Measurements from ENCODE around the gene REG3A.
A peak's percentile ranks its signal among the peaks of the same experiment; 100 is the strongest.

REG3A gene

GRCh38 chr2:79125721-79125985, 33.9 kb downstream of the REG3A start:
- H3K36me3 ChIP-seq: no peaks in the 10 kb centered on the region

GRCh38 chr2:79124907-79125720, 34.4 kb downstream of the REG3A start:
- peaks cover 1 to 19% (median 8%) of the 10 kb centered on the region in 10 experiments; a peak in 15 of 20 replicates for H3K4me1 ChIP-seq
- TF ChIP-seq Cebpa-rat (IDR thresholded peaks at IDR 0.05): no peak
- H3K9ac ChIP-seq: no peak overlapping the region
- H3K27me3 ChIP-seq: peaks cover 0 to 4% (median 0%) of the 10 kb centered on the region in 11 experiments; a peak in 1 of 22 replicates
- H3K9me3 ChIP-seq (replicated peaks in 1 of 11): no peaks in the 10 kb centered on the region
- H3K4me3 ChIP-seq: no peak overlapping the region
- no peaks in the 10 kb centered on the region for H3K36me3 ChIP-seq
- H4K20me1 ChIP-seq: no peaks in the 10 kb centered on the region
- H3K27ac ChIP-seq: no peak overlapping the region
- H3K4me2 ChIP-seq: 0 out of 22 replicates have a peak overlapping the region, but pooled peaks of 1 of the 11 experiments have one; percentile 39

More at GRCh38 chr2:79125721-79125985, 33.9 kb downstream of the REG3A start:
- Histone ChIP-seq H3K27ac (no peak overlapping the region), H3K4me3 (no peak overlapping the region), H3K9me3 (replicated peaks in 1 of 11) (no peaks in the 10 kb centered on the region), H3K9ac (no peak overlapping the region), H3K4me1 (peaks cover 3 to 21% (median 11%) of the 10 kb centered on the region in 10 experiments; a peak in 15 of 20 replicates), H4K20me1 (no peaks in the 10 kb centered on the region), H3K4me2 (no peak overlapping the region), H3K27me3 (peaks cover 0 to 4% (median 0%) of the 10 kb centered on the region in 11 experiments; a peak in 1 of 22 replicates)
- TF ChIP-seq Cebpa-rat (IDR thresholded peaks at IDR 0.05): no peak

GRCh38 chr2:79122676-79123075, 36.9 kb downstream of the REG3A start:
- no peak overlapping the region for H3K27ac ChIP-seq
- peaks cover 0 to 12% (median 0%) of the 10 kb centered on the region in 10 experiments; a peak in 3 of 20 replicates for H3K4me1 ChIP-seq
- no peak overlapping the region for H3K4me2 ChIP-seq
- no peak overlapping the region for H3K9ac ChIP-seq
- peaks cover 0 to 4% (median 0%) of the 10 kb centered on the region in 11 experiments; a peak in 1 of 22 replicates for H3K27me3 ChIP-seq
- TF ChIP-seq Cebpa-rat (IDR thresholded peaks at IDR 0.05): no peak
- no peak overlapping the region for H3K4me3 ChIP-seq
- no peaks in the 10 kb centered on the region for H3K36me3 ChIP-seq
- no peaks in the 10 kb centered on the region for H4K20me1 ChIP-seq
- no peaks in the 10 kb centered on the region for H3K9me3 ChIP-seq (replicated peaks in 1 of 11)

GRCh38 chr2:79120194-79120713, 39.3 kb downstream of the REG3A start, which contains the start of gene REG1A:
REG1A (plus strand) TSS chr2:79120488; CDS start chr2:79120862, 374 bp downstream.
- Histone ChIP-seq H4K20me1 (no peaks in the 10 kb centered on the region), H3K27me3 (no peaks in the 10 kb centered on the region), H3K36me3 (no peaks in the 10 kb centered on the region), H3K4me2 (no peak within 1 kb of the TSS), H3K4me3 (no peak within 1 kb of the TSS), H3K27ac (no peak within 1 kb of the TSS), H3K9me3 (replicated peaks in 1 of 11) (no peaks in the 10 kb centered on the region), H3K4me1 (peaks cover 0 to 12% (median 0%) of the 10 kb centered on the region in 10 experiments; a peak in 3 of 20 replicates), H3K9ac (no peak within 1 kb of the TSS)
- no peak for TF ChIP-seq Cebpa-rat (IDR thresholded peaks at IDR 0.05)

GRCh38 chr2:79116997-79117928, 42.3 kb downstream of the REG3A start:
- Histone ChIP-seq H3K9me3 (replicated peaks in 1 of 11) (no peaks in the 10 kb centered on the region), H3K27me3 (no peaks in the 10 kb centered on the region), H3K27ac (no peak overlapping the region), H3K36me3 (no peaks in the 10 kb centered on the region), H3K4me2 (no peak overlapping the region), H3K9ac (no peak overlapping the region), H3K4me1 (no peaks in the 10 kb centered on the region), H4K20me1 (no peaks in the 10 kb centered on the region), H3K4me3 (no peak overlapping the region)
- TF ChIP-seq Cebpa-rat (IDR thresholded peaks at IDR 0.05): no peak

- no peak overlapping the region for H3K27ac ChIP-seq
- H3K4me2 ChIP-seq: no peak overlapping the region
- H3K4me3 ChIP-seq: no peak overlapping the region
- H3K4me1 ChIP-seq: no peaks in the 10 kb centered on the region
- H3K9me3 ChIP-seq (replicated peaks in 1 of 11): no peaks in the 10 kb centered on the region
- no peak overlapping the region for H3K9ac ChIP-seq
- H4K20me1 ChIP-seq: no peaks in the 10 kb centered on the region
- H3K36me3 ChIP-seq: no peaks in the 10 kb centered on the region
- H3K27me3 ChIP-seq: no peaks in the 10 kb centered on the region
- no peak for TF ChIP-seq Cebpa-rat (IDR thresholded peaks at IDR 0.05)
Measured at GRCh38 chr2:79114797-79115494, 44.6 kb downstream of the REG3A start.

- Histone ChIP-seq H3K9ac (no peak overlapping the region), H3K9me3 (replicated peaks in 1 of 11) (no peaks in the 10 kb centered on the region), H4K20me1 (no peaks in the 10 kb centered on the region), H3K4me1 (no peaks in the 10 kb centered on the region), H3K27me3 (no peaks in the 10 kb centered on the region), H3K27ac (no peak overlapping the region), H3K36me3 (no peaks in the 10 kb centered on the region), H3K4me2 (no peak overlapping the region), H3K4me3 (no peak overlapping the region)
- no peak for TF ChIP-seq Cebpa-rat (IDR thresholded peaks at IDR 0.05)
Measured at GRCh38 chr2:79112269-79112668, 47.3 kb downstream of the REG3A start.
